GM12874 (cell line): ENCODE measurements around the gene OR51V1.

Source experiments
- TF ChIP-seq, protein P1 (sequence below): IDR thresholded peaks from 2 replicates; pipeline ENCODE4 v1.5.1; 2011; ENCODE audit warnings: low read depth, mild to moderate bottlenecking, control low read depth, low read length, moderate library complexity; ENCODE audit not compliant: insufficient read depth

Gene OR51V1

DNA sequence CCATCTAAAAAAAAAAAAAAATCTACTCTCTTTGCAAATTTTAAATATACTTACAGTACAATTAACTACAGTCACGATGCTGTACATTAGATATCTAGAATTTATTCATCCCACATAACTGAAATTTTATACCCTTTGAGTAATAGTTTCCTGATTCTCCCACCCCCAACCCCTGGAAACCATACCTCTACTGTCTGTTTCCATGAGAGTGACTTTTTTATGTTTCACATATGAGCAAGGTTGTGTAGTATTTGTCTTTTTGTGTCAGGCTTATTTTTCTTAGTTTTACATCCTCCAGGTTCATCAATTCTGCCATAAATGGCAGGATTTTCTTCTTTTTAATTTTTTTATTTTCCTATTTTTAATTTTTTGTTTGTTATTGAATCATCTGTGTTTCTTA, 23.2 kb upstream of the OR51V1 start:
- TF ChIP-seq, protein P1, sequence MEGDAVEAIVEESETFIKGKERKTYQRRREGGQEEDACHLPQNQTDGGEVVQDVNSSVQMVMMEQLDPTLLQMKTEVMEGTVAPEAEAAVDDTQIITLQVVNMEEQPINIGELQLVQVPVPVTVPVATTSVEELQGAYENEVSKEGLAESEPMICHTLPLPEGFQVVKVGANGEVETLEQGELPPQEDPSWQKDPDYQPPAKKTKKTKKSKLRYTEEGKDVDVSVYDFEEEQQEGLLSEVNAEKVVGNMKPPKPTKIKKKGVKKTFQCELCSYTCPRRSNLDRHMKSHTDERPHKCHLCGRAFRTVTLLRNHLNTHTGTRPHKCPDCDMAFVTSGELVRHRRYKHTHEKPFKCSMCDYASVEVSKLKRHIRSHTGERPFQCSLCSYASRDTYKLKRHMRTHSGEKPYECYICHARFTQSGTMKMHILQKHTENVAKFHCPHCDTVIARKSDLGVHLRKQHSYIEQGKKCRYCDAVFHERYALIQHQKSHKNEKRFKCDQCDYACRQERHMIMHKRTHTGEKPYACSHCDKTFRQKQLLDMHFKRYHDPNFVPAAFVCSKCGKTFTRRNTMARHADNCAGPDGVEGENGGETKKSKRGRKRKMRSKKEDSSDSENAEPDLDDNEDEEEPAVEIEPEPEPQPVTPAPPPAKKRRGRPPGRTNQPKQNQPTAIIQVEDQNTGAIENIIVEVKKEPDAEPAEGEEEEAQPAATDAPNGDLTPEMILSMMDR: no peak

DNA sequence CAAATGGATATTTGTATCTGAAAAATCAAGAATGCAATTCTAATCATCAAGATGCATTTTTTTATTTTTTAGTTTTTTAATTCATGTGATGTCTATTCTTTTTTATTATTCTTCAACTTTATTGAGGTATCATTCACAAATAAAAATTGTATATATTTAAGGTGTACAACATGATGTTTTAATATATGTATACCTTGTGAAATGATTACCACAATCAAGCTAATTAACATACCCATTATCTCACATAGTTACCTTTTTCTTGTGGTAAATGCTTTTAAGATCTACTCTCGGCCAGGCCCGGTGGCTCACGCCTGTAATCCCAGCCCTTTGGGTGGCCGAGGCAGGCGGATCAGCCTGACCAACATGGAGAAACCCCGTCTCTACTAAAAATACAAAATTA, 22.7 kb upstream of the OR51V1 start:
- TF ChIP-seq, protein P1: no peak

DNA sequence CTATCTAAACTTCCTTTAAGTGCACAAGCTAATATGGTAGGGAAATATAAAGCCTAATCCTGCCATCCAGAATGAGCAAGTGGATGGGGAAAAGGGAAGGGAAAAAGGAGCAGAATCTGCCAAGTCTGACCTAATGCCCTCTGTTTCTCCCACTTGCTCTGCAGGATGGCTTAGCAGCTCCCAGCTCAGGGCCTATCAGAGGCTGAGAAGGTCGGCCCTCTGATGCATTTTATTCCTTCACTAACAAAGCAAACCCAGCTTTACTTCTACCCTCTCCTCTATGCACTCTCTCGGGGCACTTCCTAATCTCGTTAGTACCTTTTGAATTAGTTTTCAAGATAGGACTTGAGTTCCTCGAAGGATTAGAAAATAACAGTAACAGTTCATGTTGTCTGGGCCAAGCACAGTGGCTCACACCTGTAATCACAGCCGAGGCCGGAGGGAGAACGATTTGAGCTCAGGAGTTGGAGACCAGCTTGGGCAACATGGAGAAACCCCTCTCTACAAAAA, 9.9 kb upstream of the OR51V1 start:
- TF ChIP-seq, protein P1: no peak

- TF ChIP-seq, protein P1: peak; percentile 34; the same call in 1 of the 2 replicates
Observed at GRCh38 chr11:5204787-5205186, 4.3 kb upstream of the OR51V1 start.

- TF ChIP-seq, protein P1: no peak
Observed at GRCh38 chr11:5203366-5203765, 2.9 kb upstream of the OR51V1 start.

DNA sequence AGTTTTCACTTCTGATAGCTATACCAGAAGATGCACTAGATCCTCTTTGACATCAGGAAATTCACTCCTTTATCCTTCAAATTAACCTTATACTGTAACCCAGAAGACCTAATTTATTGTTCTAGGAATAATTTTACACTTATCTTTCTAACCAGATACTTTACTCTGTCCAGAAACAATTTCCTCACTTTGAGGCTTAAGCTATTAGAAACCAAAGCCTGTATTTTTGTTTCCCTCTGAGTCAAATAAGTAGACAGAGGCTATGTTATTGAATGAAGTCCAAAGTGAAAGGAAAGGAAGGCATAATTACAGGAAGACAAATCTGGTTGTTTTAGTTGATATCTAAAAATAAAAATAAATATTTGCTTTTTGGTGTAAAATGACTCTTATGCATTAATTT, 2.2 kb downstream of the OR51V1 start:
- TF ChIP-seq, protein P1: no peak

- TF ChIP-seq, protein P1: no peak
Observed at GRCh38 chr11:5197536-5197935, 2.9 kb downstream of the OR51V1 start.

- TF ChIP-seq, protein P1: no peak
Observed at GRCh38 chr11:5196731-5197130, 3.8 kb downstream of the OR51V1 start.
